Stimulated activated CD4-positive, alpha-beta T cell treated with anti-CD3 and anti-CD28 coated beads, Interleukin-1b, Interleukin-23, amount 100 ng/mL, for 4 hours (primary cell): ENCODE data around the gene GALNS.

Experiments
- DNase-seq, 2 donors: peaks; one replicate each; pipeline ENCODE4 v3.0.0-alpha.2; 2020; ENCODE audit warnings: low read depth in 2 of 2

The GALNS gene

DNA sequence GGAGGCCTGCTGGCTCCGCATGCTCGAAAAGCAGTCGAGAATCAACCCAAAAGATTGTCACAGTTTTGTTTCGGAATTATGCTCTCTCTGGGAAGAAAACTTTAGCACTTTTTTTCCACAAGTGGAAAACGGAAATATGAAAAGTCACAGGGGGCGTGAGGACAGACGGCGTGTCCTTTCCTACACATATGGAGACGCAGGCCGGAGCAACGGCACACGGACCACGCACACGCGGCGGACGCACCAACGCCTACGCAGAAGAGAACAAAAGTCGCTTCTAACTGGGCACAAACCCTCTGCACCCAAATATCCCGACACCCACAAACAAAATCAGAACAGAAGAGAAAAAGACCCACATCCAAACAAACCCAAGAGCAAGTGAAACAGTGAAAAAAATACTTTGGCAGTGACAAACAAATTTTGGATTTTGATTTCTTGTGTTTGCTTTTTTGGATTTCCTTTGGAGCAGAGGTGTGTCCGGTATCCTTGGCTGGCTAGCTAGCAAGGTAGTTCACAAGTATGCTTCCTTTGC lies 19.0 kb upstream of the GALNS start:
- DNase-seq, result no peak

DNA sequence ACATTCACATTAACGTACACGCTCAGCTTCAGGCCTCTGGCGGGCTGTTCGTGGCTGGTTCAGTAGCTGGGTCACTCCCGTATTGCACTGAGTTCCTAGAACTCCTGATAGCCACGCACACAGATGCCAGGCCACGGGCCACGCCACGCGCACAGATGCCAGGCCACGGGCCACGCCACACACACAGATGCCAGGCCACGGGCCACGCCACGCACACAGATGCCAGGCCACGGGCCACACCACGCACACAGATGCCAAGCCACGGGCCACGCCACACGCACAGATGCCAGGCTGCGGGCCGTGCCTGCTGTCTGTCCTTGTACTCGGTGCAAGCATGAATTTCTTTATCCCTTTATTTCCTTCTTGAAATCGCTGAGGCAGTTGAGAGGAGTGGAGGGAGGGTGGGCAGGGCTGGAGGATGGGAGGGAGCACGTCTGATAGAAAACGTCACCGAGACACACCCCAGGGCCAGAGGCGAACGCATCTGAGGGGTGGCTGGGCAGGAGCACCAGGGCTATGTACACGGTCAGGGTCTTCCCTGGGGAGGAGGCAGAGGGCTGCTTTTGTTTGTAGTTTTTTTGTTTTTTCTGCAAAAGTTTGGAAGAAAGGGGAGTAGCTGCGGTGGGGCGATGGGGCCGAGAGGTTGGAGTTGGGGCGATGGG lies 18.3 kb upstream of the GALNS start:
- DNase-seq, result no peak

DNA sequence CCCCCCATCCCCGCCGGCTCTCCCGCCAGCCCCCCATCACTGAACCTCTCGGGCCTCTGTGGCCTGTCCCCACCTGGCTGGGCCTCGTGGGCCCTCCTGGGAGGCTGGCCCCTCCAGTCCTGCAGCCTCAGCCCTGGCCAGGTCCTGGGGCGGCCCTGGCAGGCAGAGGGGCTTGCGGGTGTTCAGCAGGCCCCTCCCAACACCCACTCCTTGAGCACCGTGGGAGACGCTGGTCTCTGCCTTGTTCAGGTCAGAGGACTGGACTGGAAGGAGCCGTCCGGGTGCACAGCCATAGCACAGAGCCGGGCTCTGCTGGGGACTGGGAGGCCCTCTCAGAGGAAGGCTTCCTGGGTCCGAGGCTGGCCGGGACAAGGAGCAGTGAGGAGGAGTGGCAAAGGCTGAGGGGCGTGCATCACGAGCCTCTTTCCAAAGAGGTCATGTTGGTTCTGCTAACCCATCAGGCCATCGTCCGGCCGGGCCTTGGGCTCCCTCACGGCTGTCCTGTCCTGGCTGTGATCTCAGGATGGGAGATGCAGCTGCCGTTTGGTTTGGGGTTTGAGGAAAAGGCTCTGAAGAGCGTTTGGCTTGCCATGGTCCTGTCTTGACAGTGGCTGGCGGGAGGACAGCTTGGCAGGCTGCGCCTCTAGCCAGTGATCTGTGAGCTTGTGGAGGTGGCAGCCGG lies 16.0 kb upstream of the GALNS start:
- no peak for DNase-seq

DNA sequence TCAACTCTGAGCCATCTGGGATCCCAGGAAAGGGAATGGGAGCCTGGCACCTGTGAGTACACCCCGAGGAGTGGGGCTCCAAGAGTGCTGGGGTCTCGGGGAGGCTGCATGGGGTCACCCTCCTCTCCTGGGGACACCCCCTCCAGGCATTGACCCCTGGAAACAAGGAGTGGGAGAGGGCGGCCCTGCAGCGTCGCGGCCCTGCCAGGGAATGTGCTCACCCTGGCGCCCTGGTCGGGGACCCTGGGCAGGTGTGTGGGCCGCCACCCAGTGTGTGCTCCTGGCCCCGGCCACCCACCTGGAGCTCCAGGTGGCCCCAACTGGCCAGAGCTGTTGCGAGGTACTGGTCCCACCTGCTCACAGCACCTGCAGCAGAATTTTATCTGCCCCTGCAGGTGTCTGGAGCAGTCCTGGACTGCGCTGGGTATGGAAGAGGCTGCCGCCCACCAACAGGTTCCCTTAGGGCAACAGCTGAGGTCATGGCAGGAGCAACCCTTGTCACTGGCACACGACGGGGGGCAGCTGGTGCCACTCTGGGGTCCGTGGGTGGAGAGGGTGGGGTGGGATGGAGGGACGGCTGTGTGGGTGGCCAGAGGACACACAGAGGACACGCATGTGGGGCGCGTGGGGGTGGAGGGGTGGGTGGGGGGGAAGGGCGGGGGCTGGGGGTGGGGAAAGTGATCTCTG lies 15.1 kb upstream of the GALNS start:
- no peak for DNase-seq

GRCh38 chr16:88871349-88871702 lies 14.6 kb upstream of the GALNS start:
- DNase-seq, result no peak

- no peak for DNase-seq
Observed at GRCh38 chr16:88870608-88871348, 14.0 kb upstream of the GALNS start.

DNA sequence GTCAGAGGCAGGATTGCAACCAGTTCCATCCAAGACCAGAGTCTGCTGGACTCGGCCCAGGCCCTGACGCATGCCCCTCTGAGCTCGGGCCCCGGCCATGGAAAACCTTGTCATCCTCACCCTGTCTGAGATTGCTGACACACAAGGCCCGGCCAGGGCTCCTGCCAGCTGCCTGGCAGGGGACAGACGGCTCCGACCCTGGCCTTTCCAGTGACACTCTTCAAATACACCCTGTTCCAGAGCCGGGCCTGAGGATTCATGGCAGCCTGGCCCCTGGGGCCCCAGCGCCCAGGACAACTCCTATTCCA lies 12.9 kb upstream of the GALNS start:
- DNase-seq, result no peak

DNA sequence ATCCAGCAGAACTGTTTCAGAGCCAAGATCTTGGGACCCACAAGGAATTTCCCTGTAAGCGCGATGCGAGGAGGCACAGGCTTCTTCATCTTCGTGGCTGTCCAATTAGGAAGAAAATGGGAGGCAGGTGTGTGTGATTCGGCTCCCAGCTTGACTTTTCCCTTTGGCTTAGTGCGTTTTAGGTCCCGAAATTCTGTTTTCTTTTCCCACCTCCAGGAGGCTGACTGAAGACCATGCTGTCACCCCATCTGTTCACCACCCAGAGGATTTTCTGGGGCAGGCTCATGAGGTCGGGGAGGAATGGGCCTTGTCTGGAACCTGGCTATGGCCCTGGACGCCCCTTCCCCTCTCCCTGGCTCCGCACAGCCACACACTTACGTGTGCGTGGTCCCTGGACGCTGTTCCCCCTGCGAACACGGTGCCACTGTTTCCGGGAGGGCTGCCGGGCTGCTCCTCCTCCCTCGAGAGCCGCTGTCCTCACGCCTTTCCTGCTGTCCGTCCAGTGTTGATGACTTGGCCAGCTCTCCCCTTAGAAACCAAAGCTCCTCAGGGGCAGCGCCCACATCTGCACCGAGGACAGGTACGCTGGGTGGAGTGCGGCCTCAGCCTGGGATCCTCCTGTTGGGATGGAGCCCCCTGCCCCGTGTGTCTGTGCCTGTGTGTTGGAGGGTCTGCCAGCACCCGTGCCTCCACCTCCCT lies 12.4 kb upstream of the GALNS start:
- DNase-seq, result no peak

GRCh38 chr16:88867581-88868246 lies 11.0 kb upstream of the GALNS start:
- DNase-seq, result no peak

DNA sequence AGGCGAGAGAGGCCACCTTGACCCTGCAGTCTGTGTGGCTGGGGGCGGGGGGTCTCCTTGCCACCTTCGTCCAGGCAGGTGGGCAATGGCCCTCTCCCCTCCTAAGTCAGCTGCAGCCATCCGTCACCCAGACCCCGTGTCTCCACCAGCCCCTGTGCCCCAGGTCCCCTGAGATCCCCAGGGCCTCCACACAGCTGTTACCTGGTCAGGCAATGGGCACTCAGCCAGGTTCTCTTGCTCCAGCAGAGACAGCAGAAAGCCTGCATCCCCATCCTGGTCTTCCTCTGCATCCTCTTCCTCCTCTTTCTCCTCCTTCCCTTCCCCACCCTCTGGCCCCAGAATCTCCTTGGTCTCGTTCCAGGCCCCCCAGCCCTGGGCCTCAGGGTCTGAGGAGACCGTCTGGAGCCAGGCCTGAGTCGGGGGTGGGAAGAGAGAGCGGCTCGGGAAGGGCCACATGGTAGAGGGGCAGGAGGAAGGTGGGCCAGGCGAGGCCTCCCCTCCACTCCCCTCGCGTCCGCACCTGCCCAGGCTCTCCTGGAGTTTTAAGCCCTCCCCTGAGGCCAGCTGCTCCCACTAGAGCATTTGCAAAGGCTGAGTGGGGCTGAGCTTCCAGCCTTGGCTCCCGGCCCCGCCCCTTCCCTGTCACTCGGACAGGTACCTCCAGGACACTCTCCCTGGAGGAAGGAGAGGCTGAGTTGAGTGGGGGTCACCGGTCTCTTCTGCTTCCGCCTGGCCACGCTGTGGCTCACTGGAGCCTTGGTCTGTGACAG lies 9.6 kb upstream of the GALNS start, which contains the start of gene PABPN1L:
TSS of gene PABPN1L (minus strand) at position 510 of the 770 bp plus-strand sequence. CDS start at position 456, 54 bp downstream.
- no peak for DNase-seq

- DNase-seq, result no peak
Observed at GRCh38 chr16:88865742-88866141, 9.0 kb upstream of the GALNS start.

DNA sequence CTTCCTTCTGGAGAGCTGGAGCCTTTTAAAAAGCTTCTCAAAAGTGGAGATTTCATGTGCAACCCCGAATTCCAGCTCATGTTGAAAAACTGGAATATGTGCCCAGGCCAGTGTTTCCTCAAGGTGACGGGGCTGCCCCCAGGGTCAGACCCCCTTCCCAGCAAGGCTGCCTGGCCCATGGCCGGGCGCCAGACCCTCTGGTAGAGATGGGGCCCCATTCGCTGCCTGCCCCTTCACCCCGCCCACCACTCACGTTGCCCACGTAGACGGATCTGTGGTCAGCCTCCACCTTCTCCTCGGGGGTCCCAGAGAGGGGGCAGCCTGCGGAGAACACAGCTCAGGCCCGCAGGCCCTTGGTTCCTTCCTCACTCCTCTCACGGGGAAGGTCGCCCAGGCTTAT lies 8.6 kb upstream of the GALNS start:
- no peak for DNase-seq

DNA sequence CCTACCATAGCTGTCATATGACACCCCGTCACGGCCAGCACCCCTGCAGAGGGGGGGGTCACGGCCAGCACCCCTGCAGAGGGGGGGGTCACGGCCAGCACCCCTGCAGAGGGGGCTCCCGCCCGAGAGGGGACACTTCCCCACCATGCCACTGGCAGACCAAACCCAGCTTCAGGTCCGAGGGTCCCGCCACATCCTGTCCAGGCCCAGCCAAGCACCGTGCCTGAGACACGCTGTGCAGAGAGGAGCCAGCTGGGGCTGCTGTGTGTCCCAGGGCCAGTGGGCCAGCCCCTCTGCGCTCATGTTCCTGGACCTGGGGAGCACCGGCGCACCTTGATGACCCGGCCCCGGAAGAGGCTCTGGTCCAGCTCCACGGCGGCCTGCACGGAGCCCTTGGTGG lies 7.8 kb upstream of the GALNS start:
- DNase-seq, result no peak

DNA sequence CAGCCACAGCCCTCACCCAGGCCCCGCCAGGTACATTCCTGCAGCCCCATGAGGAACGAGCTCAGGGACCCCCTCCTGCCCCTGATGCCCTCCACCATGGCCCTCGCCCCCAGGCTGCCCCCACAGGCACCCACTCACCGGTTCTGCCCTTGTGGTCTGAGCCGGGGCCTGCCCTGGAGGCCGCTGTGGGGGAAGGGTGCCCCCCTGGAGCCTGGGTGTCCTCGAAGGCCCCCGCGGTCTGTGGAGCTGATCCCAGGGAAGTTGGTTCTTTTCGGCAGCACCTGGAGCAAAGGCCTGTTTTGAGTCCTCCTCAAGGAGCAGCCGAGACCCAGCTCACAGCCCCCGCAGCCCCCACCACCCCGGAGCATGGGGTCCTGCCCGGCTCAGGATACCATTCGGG lies 7.4 kb upstream of the GALNS start:
- no peak for DNase-seq

- DNase-seq, result no peak
Observed at GRCh38 chr16:88863426-88863825, 6.7 kb upstream of the GALNS start.

- DNase-seq, result no peak
Observed at GRCh38 chr16:88862968-88863367, 6.2 kb upstream of the GALNS start.

- DNase-seq, result no peak
Observed at GRCh38 chr16:88861359-88861758, 4.6 kb upstream of the GALNS start.

- DNase-seq, result no peak
Observed at GRCh38 chr16:88859381-88860091, 2.8 kb upstream of the GALNS start.

DNA sequence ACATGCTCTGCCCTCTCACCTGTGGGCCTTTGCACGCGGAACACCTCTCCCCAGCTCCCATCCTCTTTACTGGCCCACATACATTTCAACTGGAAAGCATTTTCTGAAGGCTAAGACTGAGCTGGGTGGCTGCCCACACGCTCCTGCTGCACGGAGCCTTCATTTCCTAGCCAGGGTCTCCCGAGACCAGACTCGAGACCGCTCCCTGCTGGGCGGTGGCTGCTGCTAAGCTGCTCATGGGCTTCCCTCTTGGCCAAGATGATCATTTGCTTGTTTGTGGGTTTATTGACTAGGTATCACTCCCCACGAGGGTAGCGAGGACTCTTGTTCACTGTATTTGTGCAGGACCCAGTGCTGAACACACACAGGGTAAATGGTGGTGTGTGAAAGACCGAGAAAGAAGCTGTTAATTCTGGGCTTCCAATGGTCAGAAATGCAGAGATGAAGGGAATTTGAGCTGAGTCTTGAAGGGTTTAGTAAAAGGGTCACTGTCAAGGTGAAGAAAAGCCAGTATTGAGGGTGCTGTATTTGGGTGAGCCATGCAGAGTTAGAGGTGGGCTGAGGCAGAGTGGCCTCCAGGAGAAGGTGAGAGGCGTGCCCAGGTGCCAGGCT lies 1.1 kb upstream of the GALNS start:
- peak; percentile 63 to 68 for DNase-seq
